Spleen (tissue), 11 donors: ENCODE results near the gene TSPAN9. TPM values are rescaled to one million over a fixed set of nuclear protein-coding genes. Genes with fewer than 3 reads are reported as not detected.

Source experiments
- DNase-seq: peaks from one replicate; pipeline ENCODE4 v3.0.0-alpha.2; 2020
- H3K27ac ChIP-seq, 8 donors: fragments of 200-600 bp; sonication (generic) in 7 of 8; 1 replicate in 4 of 8; 2 replicates in 4 of 8; pipeline versions ENCODE4 v1.5.0 to v1.8.0; 2016 to 2021; ENCODE audit warnings: inconsistent platforms in 4 of 8, mild to moderate bottlenecking in 4 of 8, moderate library complexity in 1 of 8
- H3K27me3 ChIP-seq, 7 donors: fragments of 200-600 bp; sonication (generic) in 6 of 7; replicated peaks in 1 of 7; 1 replicate in 4 of 7; 2 replicates in 3 of 7; pipeline versions ENCODE4 v1.5.0 to v1.8.0; 2016 to 2021; ENCODE audit warnings: inconsistent platforms in 3 of 7, mild to moderate bottlenecking in 1 of 7
- H3K36me3 ChIP-seq, 6 donors: fragments of 200-600 bp; sonication (generic) in 5 of 6; 1 replicate in 4 of 6; 2 replicates in 2 of 6; pipeline versions ENCODE4 v1.5.0 to v1.8.0; 2016 to 2021; ENCODE audit warnings: inconsistent platforms in 2 of 6
- H3K4me1 ChIP-seq, 6 donors: fragments of 200-600 bp; sonication (generic) in 5 of 6; 1 replicate in 3 of 6; 2 replicates in 3 of 6; pipeline versions ENCODE4 v1.5.0 to v1.8.0; 2016 to 2021; ENCODE audit warnings: inconsistent platforms in 3 of 6
- H3K4me3 ChIP-seq, 8 donors: fragments of 200-600 bp; sonication (generic) in 7 of 8; 1 replicate in 4 of 8; 2 replicates in 4 of 8; pipeline versions ENCODE4 v1.5.0 to v1.8.0; 2016 to 2021; ENCODE audit warnings: inconsistent platforms in 4 of 8, mild to moderate bottlenecking in 4 of 8, moderate library complexity in 2 of 8
- H3K9me3 ChIP-seq, 8 donors: fragments of 200-600 bp; sonication (generic) in 7 of 8; 1 replicate in 4 of 8; 2 replicates in 4 of 8; pipeline versions ENCODE4 v1.5.0 to v1.8.0; 2016 to 2021; ENCODE audit warnings: inconsistent platforms in 4 of 8
- CTCF ChIP-seq, 11 experiments: fragments of 200-600 bp in 7 of 11; fragments of 450-650 bp in 4 of 11; sonication (generic) in 4 of 11; IDR thresholded peaks in 8 of 11; conservative IDR thresholded peaks in 3 of 11; 1 replicate in 7 of 11; 2 replicates in 4 of 11; pipeline versions ENCODE4 v1.4.0 to v1.8.0; 2016 to 2021; ENCODE audit warnings: antibody characterized with exemption in 11 of 11, inconsistent platforms in 4 of 11, mild to moderate bottlenecking in 1 of 11
- POLR2A ChIP-seq, 3 donors: fragments of 450-650 bp; IDR thresholded peaks; one replicate each; pipeline ENCODE4 v1.5.1; 2017; ENCODE audit warnings: antibody characterized with exemption in 3 of 3, mild to moderate bottlenecking in 1 of 3
- POLR2AphosphoS5 ChIP-seq, 3 donors: sonication (generic); formaldehyde crosslinking; IDR thresholded peaks; one replicate each; pipeline ENCODE4 v1.5.1; 2017; ENCODE audit warnings: antibody characterized with exemption in 3 of 3
- WGBS, 5 donors: extraction: QIAGEN DNeasy Blood & Tissue Kit in 3 of 5; methylation state at CpG; one replicate each; pipeline versions ENCODE4 v1.1.5 to v1.1.7; 2013 to 2018; 5-methylcytosine and 5-hydroxymethylcytosine counted together
- intact Hi-C: fragments of 100-400 bp; cut with DNase I; formaldehyde crosslinking; loops from one replicate; pipeline ENCODE4 v1.15.0; 2023; ENCODE audit warnings: low total_unique reads
- polyA plus RNA-seq, 3 donors: library from polyadenylated mRNA; stranded (reverse); fragments of 200-250 nt; gene quantifications; one replicate each; pipeline ENCODE4 v1.2.1, GENCODE V29; 2013
- total RNA-seq, 7 donors: library from RNA; depleted of rRNA in 3 of 7; stranded (reverse); fragments of >200 nt in 3 of 7; fragmentation: NEBNext Ultra II Directional in 4 of 7; extraction: Animal tissue kit (Norgen Biotek cat#: 25700) in 4 of 7; gene quantifications; one replicate each; pipeline versions ENCODE4 v1.1.0 to v1.2.1, GENCODE V29; 2016 to 2021
- donor health status: healthy with polysubstance abuse.
- donor health status: DM: no; HTN: no; CAD: no; lungs with moderate emphysema.
- donor health status: DM: no; HTN: no; CAD: no.
- donor health status: Bipolar disorder and iron deficiency.
- donor health status: healthy.
- donor health status: DM: no; HTN: no; CAD: no.
- donor health status: DM: yes; HTN: yes; CAD: no.

TSPAN9 gene
- total and polyA plus RNA-seq, 10 donors: 3.6 to 51.1 (median 32.4) TPM

GRCh38 chr12:3274664-3275063 lies 197.5 kb downstream of the TSPAN9 start:
- no peak for DNase-seq
- Histone ChIP-seq H3K27me3 (peaks cover 0 to 30% (median 0%) of the 10 kb centered on the region in 7 donors), H3K9me3 (no peaks in the 10 kb centered on the region), H3K4me1 (peaks cover 3 to 43% (median 31%) of the 10 kb centered on the region in 6 donors), H3K27ac (peak overlapping the region in 1 of 8 donors; percentile 61), H3K4me3 (no peak overlapping the region), H3K36me3 (no peaks in the 10 kb centered on the region)
- 64 to 73% (median 69%) methylated on average over 13 of the region's 13 CpGs for WGBS, 5 donors
- intact Hi-C loops: loop anchor here (2.0 to 5.0 kb wide), 2 partner anchors 137 to 202 kb away; no protein-coding TSS in a partner anchor
- TF ChIP-seq POLR2AphosphoS5 (IDR thresholded peaks at IDR 0.05): peak in 1 of 3 donors; percentile 10
- TF ChIP-seq CTCF (IDR thresholded peaks at IDR 0.05 in 8 of 11, conservative IDR thresholded peaks at IDR 0.05 in 3 of 11): no peak
- no peak for TF ChIP-seq POLR2A (IDR thresholded peaks at IDR 0.05)

GRCh38 chr12:3275171-3276041 lies 198.2 kb downstream of the TSPAN9 start:
- Histone ChIP-seq H3K27me3 (peaks cover 0 to 29% (median 0%) of the 10 kb centered on the region in 7 donors), H3K9me3 (no peaks in the 10 kb centered on the region), H3K4me3 (no peak overlapping the region), H3K27ac (no peak overlapping the region), H3K4me1 (peaks cover 3 to 51% (median 35%) of the 10 kb centered on the region in 6 donors), H3K36me3 (peaks cover 0 to 4% (median 0%) of the 10 kb centered on the region in 6 donors)
- WGBS, 5 donors: 36 to 53% (median 45%) methylated on average over 28 to 29 of the region's 29 CpGs
- TF ChIP-seq POLR2A (IDR thresholded peaks at IDR 0.05) (no peak), POLR2AphosphoS5 (IDR thresholded peaks at IDR 0.05) (peak in 2 of 3 donors; percentile 22 to 53), CTCF (IDR thresholded peaks at IDR 0.05 in 8 of 11, conservative IDR thresholded peaks at IDR 0.05 in 3 of 11) (peak; percentile 70 to 98 (median 97))
- DNase-seq: peak; percentile 92
- intact Hi-C loops: loop anchor here (2.0 to 5.0 kb wide), 2 partner anchors 138 to 203 kb away; no protein-coding TSS in a partner anchor

GRCh38 chr12:3276226-3276625 lies 199.0 kb downstream of the TSPAN9 start:
- no peak for TF ChIP-seq POLR2A (IDR thresholded peaks at IDR 0.05)
- TF ChIP-seq CTCF (IDR thresholded peaks at IDR 0.05 in 8 of 11, conservative IDR thresholded peaks at IDR 0.05 in 3 of 11): no peak
- no peak for TF ChIP-seq POLR2AphosphoS5 (IDR thresholded peaks at IDR 0.05)
- Histone ChIP-seq H3K36me3 (peaks cover 0 to 12% (median 0%) of the 10 kb centered on the region in 6 donors), H3K27me3 (peaks cover 0 to 26% (median 0%) of the 10 kb centered on the region in 7 donors), H3K27ac (no peak overlapping the region), H3K4me1 (peaks cover 3 to 51% (median 35%) of the 10 kb centered on the region in 6 donors), H3K9me3 (no peaks in the 10 kb centered on the region), H3K4me3 (no peak overlapping the region)
- intact Hi-C loops: loop anchor here (5.0 kb wide), 1 partner anchor 139 kb away; no protein-coding TSS in a partner anchor
- DNase-seq: no peak
- 82 to 94% (median 90%) methylated on average over 14 of the region's 14 CpGs for WGBS, 5 donors
